HG02678 (cell line): ENCODE results near the gene FBRSL1.
"Not testable (repeated sequence)": the region's sequence is repeated elsewhere in the genome, so short reads cannot be mapped to it uniquely, and the experiment has no call there.

ENCODE experiments used
- ATAC-seq: cut with Tn5 transposase; IDR thresholded peaks from one replicate; pipeline ENCODE4 v1.9.1; 2021; ENCODE audit warnings: mild to moderate bottlenecking, moderate library complexity; ENCODE audit not compliant: unreplicated experiment

Gene FBRSL1

GRCh38 chr12:132489602-132490266 is at the start of gene FBRSL1:
Gene FBRSL1, plus strand, starts transcription at chr12:132490151.
- peak; percentile 72 for ATAC-seq

- ATAC-seq: not testable (repeated sequence)
These were observed 49.5 kb upstream of the FBRSL1 start for GRCh38 chr12:132440420-132440819.

- ATAC-seq: no peak
These were observed 47.8 kb upstream of the FBRSL1 start for GRCh38 chr12:132441871-132442863.

GRCh38 chr12:132443091-132443490 is 46.9 kb upstream of the FBRSL1 start:
- ATAC-seq: no peak

- no peak for ATAC-seq
These were observed 45.7 kb upstream of the FBRSL1 start for GRCh38 chr12:132444283-132444682.

- peak; percentile 58 for ATAC-seq
These were observed 44.7 kb upstream of the FBRSL1 start for GRCh38 chr12:132444957-132445883.

- peak; percentile 36 for ATAC-seq
These were observed 43.9 kb upstream of the FBRSL1 start for GRCh38 chr12:132445884-132446632.

GRCh38 chr12:132446633-132447326 is 43.2 kb upstream of the FBRSL1 start:
- ATAC-seq: no peak

- ATAC-seq: no peak
These were observed 42.6 kb upstream of the FBRSL1 start for GRCh38 chr12:132447327-132447720.

- no peak for ATAC-seq
These were observed 42.1 kb upstream of the FBRSL1 start for GRCh38 chr12:132447731-132448462.

- ATAC-seq: no peak
These were observed 41.5 kb upstream of the FBRSL1 start for GRCh38 chr12:132448463-132448820.

- peak; percentile 38 for ATAC-seq
These were observed 40.2 kb upstream of the FBRSL1 start for GRCh38 chr12:132449565-132450417.

- no peak for ATAC-seq
These were observed 39.4 kb upstream of the FBRSL1 start for GRCh38 chr12:132450418-132451171.

GRCh38 chr12:132451172-132451835 is 38.6 kb upstream of the FBRSL1 start:
- peak; percentile 45 for ATAC-seq

- no peak for ATAC-seq
These were observed 38.1 kb upstream of the FBRSL1 start for GRCh38 chr12:132451836-132452195.

GRCh38 chr12:132452596-132453350 is 37.2 kb upstream of the FBRSL1 start:
- no peak for ATAC-seq
